HG03460 (cell line): ENCODE results near the gene CLDN6.
A peak's percentile ranks its signal among the peaks of the same experiment; 100 is the strongest.

Experiments used
- ATAC-seq: cut with Tn5 transposase; IDR thresholded peaks from one replicate; pipeline ENCODE4 v1.9.1; 2021; ENCODE audit not compliant: unreplicated experiment

CLDN6 gene

DNA sequence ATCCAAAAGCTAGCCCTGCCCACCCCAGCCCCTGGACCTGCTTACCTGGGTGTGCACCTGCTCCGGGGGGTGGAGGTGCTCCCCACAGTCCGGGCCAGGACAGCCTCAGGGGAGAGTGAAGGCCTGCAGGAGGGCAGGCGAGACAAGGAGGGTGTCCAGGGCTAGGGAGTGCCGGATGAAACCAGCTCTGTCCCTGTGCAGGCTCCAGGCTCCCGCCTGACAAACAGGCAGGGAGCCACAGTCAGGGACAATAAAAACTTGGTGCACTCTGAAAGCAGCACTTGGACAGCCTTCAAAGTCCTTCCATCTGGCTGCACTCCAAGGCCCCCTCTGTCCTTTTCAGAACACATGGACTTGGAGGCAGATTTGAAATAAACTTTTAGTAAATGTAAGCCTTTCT lies 44.9 kb downstream of the CLDN6 start:
- no peak for ATAC-seq

DNA sequence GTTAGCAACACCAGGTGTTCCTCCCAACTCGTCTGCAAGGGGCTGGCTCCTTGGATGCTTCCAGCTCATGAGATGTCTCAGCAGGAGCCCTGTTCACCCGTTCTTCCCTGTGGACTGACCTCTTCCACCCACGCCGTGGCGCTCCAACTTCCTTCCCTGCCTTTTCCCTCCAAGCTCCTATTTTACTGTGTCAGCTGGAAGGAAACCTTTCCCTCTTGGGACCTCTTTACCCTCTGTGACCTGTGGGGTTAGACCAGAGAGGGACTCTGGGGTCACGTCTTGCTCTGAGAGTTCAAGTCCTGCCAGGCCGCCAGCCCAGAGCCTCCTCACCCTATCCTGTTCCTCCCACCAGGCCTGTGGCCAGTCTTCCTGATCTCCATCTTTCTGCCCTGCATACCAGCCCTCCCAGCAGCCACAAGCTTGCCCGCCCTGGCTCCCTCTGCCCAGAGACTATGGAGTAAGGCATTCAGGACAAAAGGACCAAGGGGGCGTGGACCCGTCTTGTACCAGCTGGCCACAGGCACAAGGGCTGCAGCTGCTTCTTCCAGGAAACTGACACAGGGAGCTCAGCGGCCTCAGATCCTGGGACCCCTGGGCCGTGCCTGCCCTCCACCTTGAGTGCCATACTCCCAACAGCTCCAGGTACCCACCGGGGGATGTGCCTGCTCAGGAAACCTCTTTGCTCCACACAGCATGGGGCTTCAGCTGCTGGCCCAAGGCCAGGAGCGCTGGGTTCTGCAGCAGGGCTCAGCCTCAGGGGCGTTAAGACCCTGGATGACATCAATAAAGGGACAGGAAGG lies 45.8 kb downstream of the CLDN6 start:
- no peak for ATAC-seq

DNA sequence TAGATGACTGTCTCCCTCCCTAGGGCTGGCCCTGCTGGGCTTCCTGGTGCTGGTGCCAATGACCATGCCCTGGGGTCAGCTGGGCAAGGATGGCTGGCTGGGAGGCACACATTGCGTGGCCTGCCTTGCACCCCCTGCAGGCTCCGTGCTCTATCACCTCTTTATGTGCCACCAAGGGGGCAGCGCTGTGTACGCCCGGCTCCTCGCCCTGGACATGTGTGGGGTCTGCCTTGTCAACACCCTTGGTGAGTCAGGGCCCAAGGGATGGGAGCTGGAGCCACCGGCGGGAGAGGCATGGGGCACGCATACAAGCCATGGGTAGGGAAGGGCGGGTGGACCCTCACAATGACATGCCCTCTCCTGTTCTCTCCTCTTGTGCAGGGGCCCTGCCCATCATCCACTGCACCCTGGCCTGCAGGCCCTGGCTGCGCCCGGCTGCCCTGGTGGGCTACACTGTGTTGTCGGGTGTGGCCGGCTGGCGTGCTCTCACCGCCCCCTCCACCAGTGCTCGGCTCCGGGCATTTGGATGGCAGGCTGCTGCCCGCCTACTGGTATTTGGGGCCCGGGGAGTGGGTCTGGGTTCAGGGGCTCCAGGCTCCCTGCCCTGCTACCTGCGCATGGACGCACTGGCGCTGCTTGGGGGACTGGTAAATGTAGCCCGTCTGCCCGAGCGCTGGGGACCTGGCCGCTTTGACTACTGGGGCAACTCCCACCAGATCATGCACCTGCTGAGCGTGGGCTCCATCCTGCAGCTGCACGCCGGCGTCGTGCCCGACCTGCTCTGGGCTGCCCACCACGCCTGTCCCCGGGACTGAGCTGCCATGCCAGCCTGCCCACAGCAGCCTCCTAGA lies 46.6 kb downstream of the CLDN6 start:
- ATAC-seq: no peak

DNA sequence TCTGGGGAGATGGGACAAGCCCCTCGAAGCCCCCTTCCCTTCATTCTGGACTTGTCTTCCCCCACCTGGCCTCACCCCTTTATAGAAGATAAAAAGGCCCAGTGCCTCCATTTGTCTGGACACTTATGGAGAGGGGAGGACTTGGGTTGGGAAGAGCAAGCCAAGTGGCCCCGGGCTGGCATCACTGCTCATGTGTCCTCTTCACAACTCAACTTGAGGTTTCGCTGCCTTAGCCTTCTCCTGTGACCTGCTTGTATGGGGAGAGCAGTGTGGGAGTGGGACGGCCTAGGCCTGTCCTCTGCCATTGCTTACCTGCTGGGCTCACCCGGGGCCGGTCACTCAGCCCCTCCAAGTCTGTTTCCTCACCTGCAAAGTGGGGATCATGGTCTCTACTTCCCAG lies 47.4 kb downstream of the CLDN6 start:
- ATAC-seq: no peak

DNA sequence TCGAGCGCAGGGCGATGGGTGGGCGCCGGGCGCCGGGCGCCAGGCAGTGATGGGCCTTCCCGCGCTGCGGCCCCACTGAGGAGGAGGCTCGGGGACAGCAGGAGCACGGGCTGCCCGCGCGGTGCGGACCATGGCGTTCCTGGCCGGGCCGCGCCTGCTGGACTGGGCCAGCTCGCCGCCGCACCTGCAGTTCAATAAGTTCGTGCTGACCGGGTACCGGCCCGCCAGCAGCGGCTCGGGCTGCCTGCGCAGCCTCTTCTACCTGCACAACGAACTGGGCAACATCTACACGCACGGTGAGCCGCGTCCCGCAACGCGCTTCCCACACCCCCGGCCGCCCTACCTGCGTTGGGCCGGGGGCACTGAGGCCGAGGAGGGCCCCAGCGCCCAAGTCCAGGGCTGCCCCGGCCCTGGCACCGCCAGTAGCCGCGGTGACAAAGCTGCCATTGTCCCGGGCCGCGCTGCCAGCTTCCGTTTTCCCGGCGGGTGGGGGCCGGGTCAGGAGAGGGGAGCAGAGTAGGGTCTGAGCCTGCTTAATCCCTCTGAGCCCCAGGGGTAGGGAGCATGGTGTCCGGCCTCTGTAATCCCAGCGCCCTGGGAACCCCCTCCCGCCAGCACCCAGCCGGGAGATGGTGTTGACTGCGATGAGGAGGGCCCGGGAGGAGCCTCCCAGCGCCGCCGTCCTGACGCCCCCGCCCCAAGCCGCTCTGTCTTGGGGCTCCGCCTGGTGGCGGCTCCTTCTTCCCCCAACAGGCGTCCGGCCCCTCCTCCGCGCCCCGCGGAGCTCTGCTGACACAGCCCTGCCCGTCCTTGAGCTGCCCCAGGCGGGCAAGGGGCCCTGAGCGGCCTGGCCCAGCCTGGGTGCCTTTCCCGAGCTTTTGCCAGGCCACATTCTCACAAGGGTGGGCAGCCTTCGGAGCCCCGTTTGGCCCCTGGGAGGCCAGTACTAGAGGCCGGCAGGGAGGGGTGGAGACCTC lies 48.1 kb downstream of the CLDN6 start:
- peak; percentile 37 for ATAC-seq

DNA sequence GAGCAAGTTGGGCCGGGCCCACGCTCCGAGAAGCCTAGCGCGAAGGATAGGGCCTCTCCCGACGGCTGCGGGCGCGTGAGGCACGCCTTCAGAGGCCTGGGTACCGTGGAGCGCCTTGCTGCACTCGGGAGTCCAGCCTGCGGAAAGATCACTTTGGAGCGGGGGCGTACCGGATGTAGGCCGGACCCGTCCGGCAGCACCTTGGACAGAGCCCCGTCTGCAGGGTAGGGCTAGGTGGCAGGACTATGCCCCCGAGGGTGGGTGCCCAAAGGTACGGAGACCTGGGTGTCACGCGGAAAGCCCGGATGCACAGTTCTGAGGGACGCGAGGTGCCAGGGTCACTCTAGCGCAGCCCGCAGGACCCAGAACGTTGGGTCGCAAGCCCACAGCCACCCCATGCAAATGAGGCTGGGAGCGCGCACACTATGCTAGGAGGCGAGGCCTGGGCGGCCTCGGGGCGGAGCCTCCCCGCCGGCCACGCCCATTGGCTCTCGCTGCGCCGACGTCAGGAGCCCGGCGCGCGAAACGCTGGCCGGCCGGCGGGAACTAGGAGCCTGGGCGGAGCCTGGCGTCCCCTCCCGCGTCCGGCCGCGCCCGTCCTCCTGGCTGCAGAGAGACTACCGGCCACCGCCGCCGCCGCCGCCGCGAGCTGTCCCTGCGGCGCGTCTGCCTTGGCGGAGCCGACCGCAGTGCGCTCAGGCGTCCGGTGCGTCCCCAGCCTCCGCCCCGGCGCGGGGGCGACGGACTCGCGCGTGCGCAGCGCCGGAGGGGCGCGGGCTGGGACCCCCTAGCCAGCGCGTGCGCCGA lies 49.0 kb downstream of the CLDN6 start, which contains the start of gene PAQR4:
PAQR4 (plus strand) TSS at position 611 of the 807 bp plus-strand sequence. CDS start 327 bp downstream, outside the sequence.
- peak; percentile 61 for ATAC-seq

DNA sequence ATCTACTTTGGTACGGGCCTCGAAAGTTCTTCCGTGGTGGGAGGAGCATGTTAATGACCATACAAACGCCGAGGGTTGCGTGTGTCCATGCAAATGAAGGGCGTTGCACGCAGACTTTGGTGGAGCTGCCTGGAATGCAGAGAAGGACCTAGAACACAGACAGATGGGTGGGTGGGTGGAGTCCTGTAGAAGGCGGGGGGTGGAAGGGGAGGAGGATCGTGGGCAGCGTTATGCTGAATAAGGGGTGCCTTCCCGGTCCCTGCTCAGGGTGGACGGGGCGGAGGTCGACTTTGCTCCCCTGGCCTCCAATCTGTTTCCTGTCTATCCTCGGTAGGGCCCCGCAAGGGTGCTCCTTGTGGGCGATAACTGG lies 49.6 kb downstream of the CLDN6 start:
- no peak for ATAC-seq

DNA sequence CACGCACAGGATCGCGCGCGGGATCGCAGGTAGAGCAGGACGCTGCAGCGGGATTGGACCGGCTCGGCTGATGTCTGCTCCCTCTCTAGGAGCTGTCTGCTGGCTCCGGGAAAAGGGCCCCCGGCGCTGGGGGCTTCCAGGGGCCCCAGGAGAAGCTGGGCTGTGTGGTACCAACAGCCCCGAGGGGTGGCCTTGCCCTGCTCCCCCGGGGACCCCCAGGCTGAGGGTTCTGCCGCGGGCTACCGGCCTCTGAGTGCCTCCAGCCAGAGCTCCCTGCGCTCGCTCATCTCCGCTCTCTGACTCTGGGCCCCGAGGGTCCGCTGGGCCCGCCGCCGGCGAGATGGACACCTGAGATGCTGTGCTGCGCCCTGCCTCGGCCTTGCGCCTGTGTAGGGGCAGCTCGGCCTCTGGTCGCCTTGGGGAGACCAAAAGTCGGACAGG lies 50.2 kb downstream of the CLDN6 start:
- no peak for ATAC-seq

DNA sequence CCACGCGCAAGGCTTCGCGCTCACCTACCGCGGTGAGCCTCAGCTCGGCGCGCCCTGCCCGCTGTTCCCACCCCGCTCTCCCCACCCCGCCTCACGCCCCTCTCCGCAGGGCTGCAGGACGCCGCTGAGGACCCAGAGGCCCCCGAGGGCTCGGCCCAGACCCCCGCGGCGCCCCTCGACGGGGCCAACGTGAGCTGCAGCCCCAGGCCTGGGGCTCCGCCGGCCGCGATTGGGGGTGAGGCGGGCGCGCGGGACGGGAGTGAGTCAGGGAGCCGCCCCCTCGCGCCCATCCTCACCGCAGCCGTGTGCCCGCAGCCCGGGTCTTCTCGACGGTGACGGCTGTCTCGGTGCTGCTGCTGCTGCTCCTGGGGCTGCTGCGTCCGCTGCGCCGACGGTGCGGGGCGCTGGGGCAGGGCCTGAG lies 50.8 kb downstream of the CLDN6 start:
- ATAC-seq: no peak

DNA sequence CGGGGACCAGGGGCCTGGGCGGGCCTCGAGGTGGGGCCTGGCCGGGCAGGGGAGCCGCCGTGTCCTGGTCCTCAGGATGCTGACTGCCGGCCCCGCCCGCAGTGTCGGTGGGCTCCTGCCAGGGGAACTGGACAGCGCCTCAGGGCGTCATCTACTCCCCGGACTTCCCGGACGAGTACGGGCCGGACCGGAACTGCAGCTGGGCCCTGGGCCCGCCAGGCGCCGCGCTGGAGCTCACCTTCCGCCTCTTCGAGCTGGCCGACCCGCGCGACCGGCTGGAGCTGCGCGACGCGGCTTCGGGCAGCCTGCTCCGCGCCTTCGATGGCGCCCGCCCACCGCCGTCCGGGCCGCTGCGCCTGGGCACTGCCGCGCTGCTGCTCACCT lies 51.2 kb downstream of the CLDN6 start:
- no peak for ATAC-seq

DNA sequence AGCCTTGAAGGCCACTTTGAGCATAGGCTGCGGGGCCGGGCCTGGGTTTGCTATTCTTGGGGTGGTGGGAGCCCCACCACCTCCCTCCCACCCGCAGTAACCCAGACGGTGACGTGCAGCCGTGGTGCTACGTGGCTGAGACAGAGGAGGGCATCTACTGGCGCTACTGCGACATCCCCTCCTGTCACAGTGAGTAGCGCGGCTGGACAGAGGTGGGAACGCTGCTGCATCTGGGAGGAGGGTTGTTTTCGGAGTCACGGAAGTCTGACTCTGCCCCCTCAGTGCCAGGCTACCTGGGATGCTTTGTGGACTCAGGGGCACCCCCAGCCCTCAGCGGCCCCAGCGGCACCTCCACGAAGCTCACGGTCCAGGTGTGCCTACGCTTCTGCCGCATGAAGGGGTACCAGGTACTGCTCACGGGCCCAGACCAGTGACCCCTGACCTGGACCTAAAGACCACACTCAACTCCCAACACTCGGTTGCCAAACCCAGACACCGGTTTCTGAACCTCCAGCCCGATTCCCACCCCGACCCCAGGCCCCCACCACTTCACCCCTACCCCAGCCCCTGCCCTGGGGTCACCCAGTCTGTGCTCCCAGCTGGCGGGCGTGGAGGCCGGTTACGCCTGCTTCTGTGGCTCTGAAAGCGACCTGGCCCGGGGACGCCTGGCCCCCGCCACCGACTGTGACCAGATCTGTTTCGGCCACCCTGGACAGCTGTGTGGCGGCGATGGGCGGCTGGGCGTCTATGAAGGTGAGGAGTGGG lies 51.8 kb downstream of the CLDN6 start:
- ATAC-seq: no peak
